CD4-positive, CD25-positive, alpha-beta regulatory T cell (primary cell): Measurements from ENCODE around the gene ZNF678. TPM values are rescaled to one million over a fixed set of nuclear protein-coding genes. Genes with fewer than 3 reads are reported as not detected.

Source experiments
- ATAC-seq, 2 donors: fragments of 150-1000 bp; cut with Tn5 transposase; one replicate each; pipeline ENCODE4 v1.10.0; 2021; ENCODE audit warnings: low read depth in 2 of 2, moderate number of reproducible peaks in 2 of 2, moderate library complexity in 1 of 2
- DNase-seq, 3 donors: peaks; one replicate each; pipeline versions ENCODE4 v3.0.0 to v3.0.0-alpha.2; 2012 to 2022; ENCODE audit warnings: mixed read lengths in 1 of 3
- H3K27ac ChIP-seq: one replicate; pipeline ENCODE4 v1.7.0; 2013; ENCODE audit warnings: mild to moderate bottlenecking, low read length; ENCODE audit not compliant: insufficient read depth, poor library complexity, severe bottlenecking
- H3K27me3 ChIP-seq: one replicate; pipeline ENCODE4 v1.7.0; 2013; ENCODE audit warnings: low read length; ENCODE audit not compliant: control insufficient read depth, insufficient read depth
- H3K36me3 ChIP-seq: one replicate; pipeline ENCODE4 v1.7.0; 2013; ENCODE audit warnings: mild to moderate bottlenecking, low read length, moderate library complexity; ENCODE audit not compliant: control insufficient read depth, insufficient read depth
- H3K4me1 ChIP-seq: 2 replicates; pipeline ENCODE4 v1.7.0; 2013; ENCODE audit warnings: mild to moderate bottlenecking, low read length; ENCODE audit not compliant: insufficient read depth, control insufficient read depth, poor library complexity, severe bottlenecking
- H3K4me3 ChIP-seq: one replicate; pipeline ENCODE4 v1.7.0; 2013; ENCODE audit warnings: low read depth, mild to moderate bottlenecking, low read length, moderate library complexity
- H3K9me3 ChIP-seq, 2 experiments: 1 replicate in 1 of 2; 2 replicates in 1 of 2; pipeline ENCODE4 v1.7.0; 2013; ENCODE audit warnings: low read length in 2 of 2, mild to moderate bottlenecking in 1 of 2, moderate library complexity in 1 of 2; ENCODE audit not compliant: control insufficient read depth in 2 of 2
- H3K27ac Mint-ChIP-seq, 3 donors: one replicate each; pipeline ENCODE4 v1.8.0; 2020 to 2022; ENCODE audit warnings: mild to moderate bottlenecking in 3 of 3, mixed read lengths in 3 of 3, moderate library complexity in 2 of 3
- H3K27me3 Mint-ChIP-seq: one replicate; pipeline ENCODE4 v1.8.0; 2022; ENCODE audit warnings: mild to moderate bottlenecking, mixed read lengths
- H3K36me3 Mint-ChIP-seq: one replicate; pipeline ENCODE4 v1.8.0; 2020; ENCODE audit warnings: mixed read lengths
- H3K4me1 Mint-ChIP-seq, 4 donors: one replicate each; pipeline ENCODE4 v1.8.0; 2020 to 2022; ENCODE audit warnings: mixed read lengths in 4 of 4, mild to moderate bottlenecking in 1 of 4
- H3K4me3 Mint-ChIP-seq, 4 donors: one replicate each; pipeline ENCODE4 v1.8.0; 2020 to 2022; ENCODE audit warnings: mild to moderate bottlenecking in 4 of 4, mixed read lengths in 4 of 4, moderate library complexity in 3 of 4
- H3K9me3 Mint-ChIP-seq, 7 donors: one replicate each; pipeline ENCODE4 v1.8.0; 2020 to 2022; ENCODE audit warnings: mixed read lengths in 7 of 7, mild to moderate bottlenecking in 3 of 7, moderate library complexity in 2 of 7
- polyA plus RNA-seq, 4 donors: library from polyadenylated mRNA; unstranded; fragments of 300-500 nt; fragmentation: Illumina TruSeq; gene quantifications; one replicate each; pipeline ENCODE4 v1.2.3, GENCODE V29; 2021
- total RNA-seq: library from RNA; stranded (reverse); gene quantifications from one replicate; pipeline ENCODE4 v1.2.3, GENCODE V29; 2022

The ZNF678 gene
- total and polyA plus RNA-seq, 5 donors from 2014 or later, result 2.4 to 9.9 (median 3.9) TPM

- H3K36me3 Mint-ChIP-seq, result peaks cover 50% of the 10 kb centered on the region
- H3K27me3 Mint-ChIP-seq, result no peaks in the 10 kb centered on the region
- no peaks in the 10 kb centered on the region for H3K27me3 ChIP-seq
- peaks cover 0 to 72% (median 24%) of the 10 kb centered on the region in 7 donors for H3K9me3 Mint-ChIP-seq
- no peak overlapping the region for H3K27ac ChIP-seq
- peaks cover 42% of the 10 kb centered on the region for H3K36me3 ChIP-seq
- no peaks in the 10 kb centered on the region for H3K4me1 ChIP-seq
- no peak for ATAC-seq
- H3K9me3 ChIP-seq, result peaks cover 93 to 96% of the 10 kb centered on the region in 2 experiments
- no peak overlapping the region for H3K27ac Mint-ChIP-seq
- H3K4me3 ChIP-seq, result no peak overlapping the region
- DNase-seq, result no peak
- no peaks in the 10 kb centered on the region for H3K4me1 Mint-ChIP-seq
- no peak overlapping the region for H3K4me3 Mint-ChIP-seq
Measured at GRCh38 chr1:227654431-227654830, 91.1 kb downstream of the ZNF678 start.

- no peaks in the 10 kb centered on the region for H3K4me1 ChIP-seq
- peaks cover 44% of the 10 kb centered on the region for H3K36me3 Mint-ChIP-seq
- H3K27me3 Mint-ChIP-seq, result no peaks in the 10 kb centered on the region
- ATAC-seq, result no peak
- no peak overlapping the region for H3K27ac ChIP-seq
- H3K27ac Mint-ChIP-seq, result peak overlapping the region in 1 of 3 donors; percentile 14
- peaks cover 35% of the 10 kb centered on the region for H3K36me3 ChIP-seq
- peak overlapping the region; percentile 4 for H3K4me3 ChIP-seq
- no peaks in the 10 kb centered on the region for H3K4me1 Mint-ChIP-seq
- peaks cover 95 to 96% of the 10 kb centered on the region in 2 experiments for H3K9me3 ChIP-seq
- no peak overlapping the region for H3K4me3 Mint-ChIP-seq
- no peaks in the 10 kb centered on the region for H3K27me3 ChIP-seq
- no peak for DNase-seq
- peaks cover 0 to 70% (median 23%) of the 10 kb centered on the region in 7 donors for H3K9me3 Mint-ChIP-seq
Measured at GRCh38 chr1:227654858-227655752, 91.7 kb downstream of the ZNF678 start.

GRCh38 chr1:227661495-227661894, 98.1 kb downstream of the ZNF678 start:
- no peaks in the 10 kb centered on the region for H3K27me3 Mint-ChIP-seq
- peaks cover 97% of the 10 kb centered on the region in 2 experiments for H3K9me3 ChIP-seq
- no peak overlapping the region for H3K27ac Mint-ChIP-seq
- H3K36me3 Mint-ChIP-seq, result peaks cover 13% of the 10 kb centered on the region
- DNase-seq (no peak), ATAC-seq (no peak)
- no peaks in the 10 kb centered on the region for H3K27me3 ChIP-seq
- peaks cover 6% of the 10 kb centered on the region for H3K36me3 ChIP-seq
- peaks cover 0 to 81% (median 27%) of the 10 kb centered on the region in 7 donors for H3K9me3 Mint-ChIP-seq
- H3K4me1 Mint-ChIP-seq, result no peaks in the 10 kb centered on the region
- no peaks in the 10 kb centered on the region for H3K4me1 ChIP-seq
- H3K27ac ChIP-seq, result no peak overlapping the region
- H3K4me3 Mint-ChIP-seq, result no peak overlapping the region
- H3K4me3 ChIP-seq, result no peak overlapping the region

GRCh38 chr1:227662933-227663332, 99.6 kb downstream of the ZNF678 start:
- H3K4me3 Mint-ChIP-seq, result no peak overlapping the region

GRCh38 chr1:227666286-227666685, 102.9 kb downstream of the ZNF678 start:
- H3K27ac ChIP-seq, result no peak overlapping the region
- H3K4me1 ChIP-seq, result no peaks in the 10 kb centered on the region
- no peaks in the 10 kb centered on the region for H3K27me3 Mint-ChIP-seq
- no peaks in the 10 kb centered on the region for H3K27me3 ChIP-seq
- H3K36me3 Mint-ChIP-seq, result peaks cover 8% of the 10 kb centered on the region
- no peak for ATAC-seq
- DNase-seq, result no peak
- H3K4me1 Mint-ChIP-seq, result no peaks in the 10 kb centered on the region
- H3K36me3 ChIP-seq, result no peaks in the 10 kb centered on the region
- H3K4me3 Mint-ChIP-seq, result no peak overlapping the region
- H3K9me3 Mint-ChIP-seq, result peaks cover 0 to 89% (median 28%) of the 10 kb centered on the region in 7 donors
- no peak overlapping the region for H3K27ac Mint-ChIP-seq
- H3K4me3 ChIP-seq, result no peak overlapping the region
- peaks cover 87 to 100% of the 10 kb centered on the region in 2 experiments for H3K9me3 ChIP-seq

More at GRCh38 chr1:227662933-227663332, 99.6 kb downstream of the ZNF678 start:
- Mint-ChIP-seq H3K27ac (no peak overlapping the region), H3K9me3 (peaks cover 0 to 87% (median 29%) of the 10 kb centered on the region in 7 donors), H3K27me3 (no peaks in the 10 kb centered on the region), H3K4me1 (no peaks in the 10 kb centered on the region), H3K36me3 (peaks cover 13% of the 10 kb centered on the region)
- Histone ChIP-seq H3K4me1 (no peaks in the 10 kb centered on the region), H3K4me3 (no peak overlapping the region), H3K27me3 (no peaks in the 10 kb centered on the region), H3K27ac (no peak overlapping the region), H3K36me3 (peaks cover 3% of the 10 kb centered on the region), H3K9me3 (peaks cover 92 to 96% of the 10 kb centered on the region in 2 experiments)
- ATAC-seq (no peak), DNase-seq (no peak)

GRCh38 chr1:227673441-227673840, 110.1 kb downstream of the ZNF678 start:
- no peak overlapping the region for H3K4me3 Mint-ChIP-seq
- no peaks in the 10 kb centered on the region for H3K27me3 ChIP-seq
- no peak overlapping the region for H3K27ac Mint-ChIP-seq
- no peaks in the 10 kb centered on the region for H3K36me3 ChIP-seq
- no peak for DNase-seq
- no peak overlapping the region for H3K27ac ChIP-seq
- peaks cover 79 to 90% of the 10 kb centered on the region in 2 experiments for H3K9me3 ChIP-seq
- H3K27me3 Mint-ChIP-seq, result no peaks in the 10 kb centered on the region
- H3K4me1 ChIP-seq, result no peaks in the 10 kb centered on the region
- no peak overlapping the region for H3K4me3 ChIP-seq
- peaks cover 0 to 77% (median 35%) of the 10 kb centered on the region in 7 donors for H3K9me3 Mint-ChIP-seq
- H3K36me3 Mint-ChIP-seq, result peaks cover 10% of the 10 kb centered on the region
- H3K4me1 Mint-ChIP-seq, result no peaks in the 10 kb centered on the region
- no peak for ATAC-seq

- no peaks in the 10 kb centered on the region for H3K36me3 Mint-ChIP-seq
- H3K27ac Mint-ChIP-seq, result no peak overlapping the region
- peaks cover 44 to 67% of the 10 kb centered on the region in 2 experiments for H3K9me3 ChIP-seq
- no peaks in the 10 kb centered on the region for H3K36me3 ChIP-seq
- no peak overlapping the region for H3K4me3 ChIP-seq
- no peaks in the 10 kb centered on the region for H3K4me1 ChIP-seq
- no peaks in the 10 kb centered on the region for H3K4me1 Mint-ChIP-seq
- no peak overlapping the region for H3K27ac ChIP-seq
- H3K9me3 Mint-ChIP-seq, result peaks cover 0 to 69% (median 37%) of the 10 kb centered on the region in 7 donors
- H3K27me3 ChIP-seq, result no peaks in the 10 kb centered on the region
- H3K27me3 Mint-ChIP-seq, result no peaks in the 10 kb centered on the region
- H3K4me3 Mint-ChIP-seq, result no peak overlapping the region
- ATAC-seq (no peak), DNase-seq (no peak)
Measured at GRCh38 chr1:227685807-227686206, 122.5 kb downstream of the ZNF678 start.
